Tracheal epithelial cell (primary cell): ENCODE measurements around the gene RFNG. TPM values are rescaled to one million over a fixed set of nuclear protein-coding genes. Genes with fewer than 3 reads are reported as not detected.

Experiments
- total RNA-seq: library from RNA; depleted of rRNA; stranded (reverse); fragments of >200 nt; gene quantifications from 2 replicates; pipeline ENCODE4 v1.2.1, GENCODE V29; 2014

RFNG gene
- total RNA-seq: 36.1 and 37.5 TPM in 2 replicates

GRCh38 chr17:82051776-82052637, at the start of gene RFNG, which contains the start of gene GPS1:
TSS of gene RFNG (minus strand) at chr17:82051811. CDS start at chr17:82051766, 45 bp downstream.
TSS of gene GPS1 (plus strand) at chr17:82051898. CDS start at chr17:82051932, 34 bp downstream.

GRCh38 chr17:82098169-82098938, 46.7 kb upstream of the RFNG start, which contains the start of gene FASN:
TSS of gene FASN (minus strand) at chr17:82098236. CDS start at chr17:82096445, 1,791 bp downstream.

GRCh38 chr17:82065638-82066303, 14.2 kb upstream of the RFNG start, which contains the start of gene DUS1L:
TSS of gene DUS1L (minus strand) at chr17:82065804. CDS start at chr17:82065059, 745 bp downstream.

GRCh38 chr17:82037092-82037888, 14.3 kb downstream of the RFNG start, which contains the start of gene DCXR:
TSS of gene DCXR (minus strand) at chr17:82037697. CDS start at chr17:82037682, 15 bp downstream.

GRCh38 chr17:82031303-82031884, 20.2 kb downstream of the RFNG start, which contains the start of gene RAC3:
TSS of gene RAC3 (plus strand) at chr17:82031678. CDS start at chr17:82031762, 84 bp downstream.

GRCh38 chr17:82022981-82023446, 28.6 kb downstream of the RFNG start, which contains the start of gene LRRC45:
TSS of gene LRRC45 (plus strand) at chr17:82023305. CDS start at chr17:82023644, 339 bp downstream.

GRCh38 chr17:82022310-82022980, 29.2 kb downstream of the RFNG start, which contains the start of gene CENPX:
TSS of gene CENPX (minus strand) at chr17:82022878. CDS start at chr17:82022861, 17 bp downstream.

Other genes starting within 250 kb of the RFNG start
- not detected in 2 replicates for gene GCGR, start 247.7 kb downstream of the RFNG start, total RNA-seq
- gene MCRIP1, start 218.5 kb downstream of the RFNG start, total RNA-seq: 31.5 and 63.1 TPM in 2 replicates
- gene PPP1R27, start 216.8 kb downstream of the RFNG start, total RNA-seq: not detected in 2 replicates
- 624 and 855 TPM in 2 replicates for gene P4HB, start 191.3 kb downstream of the RFNG start, total RNA-seq
- gene ARHGDIA, start 180.5 kb downstream of the RFNG start, total RNA-seq: 124 and 148 TPM in 2 replicates
- 61.4 and 116 TPM in 2 replicates for gene ALYREF, start 160.2 kb downstream of the RFNG start, total RNA-seq
- gene ANAPC11, start 160.1 kb downstream of the RFNG start, total RNA-seq: 130 and 132 TPM in 2 replicates
- 1.9 and 2.6 TPM in 2 replicates for gene NPB, start 149.6 kb downstream of the RFNG start, total RNA-seq
- gene PCYT2, start 140.4 kb downstream of the RFNG start, total RNA-seq: 24.3 and 34.5 TPM in 2 replicates
- gene SIRT7, start 133.6 kb downstream of the RFNG start, total RNA-seq: 26.9 and 29.9 TPM in 2 replicates
- gene MAFG, start 124.1 kb downstream of the RFNG start, total RNA-seq: 16.9 and 22.2 TPM in 2 replicates
- gene PYCR1, start 114.5 kb downstream of the RFNG start, total RNA-seq: 126 and 176 TPM in 2 replicates
- gene MYADML2, start 104.6 kb downstream of the RFNG start, total RNA-seq: not detected in 2 replicates
- not detected in 2 replicates for gene NOTUM, start 90.6 kb downstream of the RFNG start, total RNA-seq
- gene ASPSCR1, start 74.2 kb downstream of the RFNG start, total RNA-seq: 16.1 and 23.4 TPM in 2 replicates
- gene CENPX, start 28.9 kb downstream of the RFNG start, total RNA-seq: 28.2 and 45.0 TPM in 2 replicates
- gene LRRC45, start 28.5 kb downstream of the RFNG start, total RNA-seq: 12.3 and 13.9 TPM in 2 replicates
- 14.3 and 40.7 TPM in 2 replicates for gene RAC3, start 20.1 kb downstream of the RFNG start, total RNA-seq
- gene DCXR, start 14.1 kb downstream of the RFNG start, total RNA-seq: 82.7 and 109 TPM in 2 replicates
- 81.8 and 87.5 TPM in 2 replicates for gene GPS1, start 87 bp upstream of the RFNG start, total RNA-seq
- 113 and 146 TPM in 2 replicates for gene DUS1L, start 14.0 kb upstream of the RFNG start, total RNA-seq
- 96.9 and 142 TPM in 2 replicates for gene FASN, start 46.4 kb upstream of the RFNG start, total RNA-seq
- 10.6 and 13.9 TPM in 2 replicates for gene CCDC57, start 161.0 kb upstream of the RFNG start, total RNA-seq
- 131 and 277 TPM in 2 replicates for gene SLC16A3, start 177.2 kb upstream of the RFNG start, total RNA-seq
- gene CSNK1D, start 221.9 kb upstream of the RFNG start, total RNA-seq: 32.6 and 44.1 TPM in 2 replicates